Hepatocyte (in vitro differentiated cells): ENCODE results near the gene FOXF2.
A peak's percentile ranks its signal among the peaks of the same experiment; 100 is the strongest.

ENCODE experiments used
- CTCF ChIP-seq: fragments of 200-600 bp; sonication (generic); IDR thresholded peaks from 2 replicates; pipeline ENCODE4 v1.5.1; 2016; ENCODE audit warnings: antibody characterized with exemption, mild to moderate bottlenecking; ENCODE audit not compliant: poor library complexity
- EZH2 ChIP-seq: fragments of 200-600 bp; sonication (generic); IDR thresholded peaks from 2 replicates; pipeline ENCODE4 v1.6.1; 2016; ENCODE audit warnings: antibody characterized with exemption, mild to moderate bottlenecking, borderline replicate concordance

GRCh38 chr6:1424306-1424927 is 35.0 kb downstream of the FOXF2 start:
- TF ChIP-seq CTCF = peak; percentile 76
- no peak for TF ChIP-seq EZH2
